IMR-90 (cell line): Measurements from ENCODE around the gene RCBTB2. TPM values are rescaled to one million over a fixed set of nuclear protein-coding genes. Genes with fewer than 3 reads are reported as not detected.

ENCODE experiments used
- ATAC-seq: fragments of 200-7000 bp; cut with Tn5 transposase; 2 replicates; pipeline ENCODE4 v1.9.1; 2020; ENCODE audit warnings: low read depth, mild to moderate bottlenecking, moderate library complexity
- BruUV-seq: library from RNA; stranded (reverse); fragments of 400-500 nt; replicated peaks from 2 replicates; lab custom pipeline; 2021; lab: Mats Ljungman, UMichigan
- CTCF ChIA-PET: fragments of 300-600 bp; formaldehyde crosslinking; extraction: SDS; loops from one replicate; lab custom pipeline; 2021; ENCODE audit warnings: antibody characterized with exemption; lab: Yijun Ruan, JAX
- POLR2A ChIA-PET: fragments of 300-600 bp; sonication (Branson Sonifier 250); formaldehyde crosslinking; loops from one replicate; lab custom pipeline; 2022; ENCODE audit warnings: antibody characterized with exemption; ENCODE audit not compliant: unreplicated experiment; lab: Charles Lee
- DNase-seq: peaks from one replicate; pipeline ENCODE4 v3.0.0; 2013
- H2AFZ ChIP-seq: replicated peaks from 2 replicates; pipeline ENCODE3; 2013; ENCODE audit warnings: low read length, mild to moderate bottlenecking; ENCODE audit not compliant: poor library complexity
- H2AK5ac ChIP-seq: 2 replicates; pipeline ENCODE4 v1.6.1; 2013; ENCODE audit warnings: low read depth, low read length, inconsistent platforms
- H2AK9ac ChIP-seq: replicated peaks from 2 replicates; pipeline ENCODE3; 2013; ENCODE audit warnings: mild to moderate bottlenecking, low read depth, low read length, moderate library complexity; ENCODE audit not compliant: poor library complexity
- H2BK120ac ChIP-seq: 2 replicates; pipeline ENCODE4 v1.6.1; 2013; ENCODE audit warnings: low read depth, low read length, inconsistent platforms
- H2BK15ac ChIP-seq: 3 replicates; pipeline ENCODE4 v1.6.1; 2013; ENCODE audit warnings: low read depth, low read length, inconsistent platforms
- H2BK20ac ChIP-seq: 2 replicates; pipeline ENCODE4 v1.6.1; 2013; ENCODE audit warnings: low read depth, mild to moderate bottlenecking, inconsistent platforms, low read length, moderate library complexity
- H2BK5ac ChIP-seq: 2 replicates; pipeline ENCODE4 v1.6.1; 2013; ENCODE audit warnings: mild to moderate bottlenecking, low read depth, low read length, inconsistent platforms; ENCODE audit not compliant: poor library complexity, severe bottlenecking
- H3K14ac ChIP-seq: replicated peaks from 2 replicates; pipeline ENCODE4 v1.6.1; 2013; ENCODE audit warnings: low read depth, low read length, inconsistent platforms
- H3K18ac ChIP-seq: 2 replicates; pipeline ENCODE4 v1.6.1; 2013; ENCODE audit warnings: low read depth, low read length, control low read depth
- H3K23ac ChIP-seq: 2 replicates; pipeline ENCODE4 v1.6.1; 2013; ENCODE audit warnings: low read depth, low read length, inconsistent platforms
- H3K27ac ChIP-seq: 2 replicates; pipeline ENCODE4 v1.5.1; 2013; ENCODE audit warnings: mild to moderate bottlenecking, control low read depth, low read length; ENCODE audit not compliant: insufficient read depth
- H3K27me3 ChIP-seq: 2 replicates; pipeline ENCODE4 v1.6.1; 2013; ENCODE audit warnings: low read length; ENCODE audit not compliant: control insufficient read depth, insufficient read depth
- H3K36me3 ChIP-seq: 2 replicates; pipeline ENCODE4 v1.6.1; 2013; ENCODE audit warnings: low read length, mixed read lengths; ENCODE audit not compliant: control insufficient read depth, insufficient read depth
- H3K4ac ChIP-seq: 2 replicates; pipeline ENCODE4 v1.6.1; 2013; ENCODE audit warnings: low read depth, low read length, inconsistent platforms
- H3K4me1 ChIP-seq: 2 replicates; pipeline ENCODE4 v1.6.1; 2013; ENCODE audit warnings: low read length, mixed read lengths; ENCODE audit not compliant: control insufficient read depth, insufficient read depth
- H3K4me2 ChIP-seq: 2 replicates; pipeline ENCODE4 v1.6.1; 2013; ENCODE audit warnings: low read depth, mild to moderate bottlenecking, control low read depth, low read length, moderate library complexity
- H3K4me3 ChIP-seq: 2 replicates; pipeline ENCODE4 v1.5.1; 2013; ENCODE audit warnings: low read depth, mild to moderate bottlenecking, control low read depth, low read length, moderate library complexity; ENCODE audit not compliant: insufficient read depth
- H3K56ac ChIP-seq: 2 replicates; pipeline ENCODE4 v1.6.1; 2013; ENCODE audit warnings: low read length, inconsistent platforms; ENCODE audit not compliant: insufficient read depth; ENCODE audit errors: extremely low read depth
- H3K79me1 ChIP-seq, 2 experiments: 2 replicates each; pipeline ENCODE4 v1.6.1; 2013; ENCODE audit warnings: low read length in 2 of 2, inconsistent platforms in 1 of 2, low read depth in 1 of 2
- H3K9ac ChIP-seq: 2 replicates; pipeline ENCODE4 v1.6.1; 2013; ENCODE audit warnings: low read depth, low read length, control low read depth
- H3K9me1 ChIP-seq: 2 replicates; pipeline ENCODE4 v1.6.1; 2013; ENCODE audit warnings: low read length, inconsistent platforms; ENCODE audit not compliant: insufficient read depth
- H3K9me3 ChIP-seq: 2 replicates; pipeline ENCODE4 v1.6.1; 2013; ENCODE audit warnings: low read length; ENCODE audit not compliant: control insufficient read depth, insufficient read depth
- H4K20me1 ChIP-seq: 2 replicates; pipeline ENCODE4 v1.6.1; 2013; ENCODE audit warnings: low read length, inconsistent platforms; ENCODE audit not compliant: insufficient read depth
- H4K5ac ChIP-seq: 2 replicates; pipeline ENCODE4 v1.6.1; 2013; ENCODE audit warnings: mild to moderate bottlenecking, low read depth, low read length, control low read depth
- H4K8ac ChIP-seq, 2 experiments: 2 replicates each; pipeline ENCODE4 v1.6.1; 2013; ENCODE audit warnings: low read depth in 2 of 2, low read length in 2 of 2, control low read depth in 1 of 2, inconsistent platforms in 1 of 2
- H4K91ac ChIP-seq: 2 replicates; pipeline ENCODE4 v1.6.1; 2013; ENCODE audit warnings: low read depth, low read length, inconsistent platforms; ENCODE audit not compliant: insufficient read depth
- BHLHE40 ChIP-seq: fragments of 150-350 bp; IDR thresholded peaks from 2 replicates; pipeline ENCODE4 v1.6.1; 2016; ENCODE audit warnings: mild to moderate bottlenecking, low read depth, low read length
- CEBPB ChIP-seq: IDR thresholded peaks from 2 replicates; pipeline ENCODE4 v1.6.1; 2012; ENCODE audit warnings: low read depth, low read length, improper control_type of control experiment
- CHD1 ChIP-seq: IDR thresholded peaks from 2 replicates; pipeline ENCODE4 v1.6.1; 2012; ENCODE audit warnings: low read depth, low read length, improper control_type of control experiment
- CTCF ChIP-seq: conservative IDR thresholded peaks from 2 replicates; pipeline ENCODE4 v1.5.1; 2012; ENCODE audit warnings: mild to moderate bottlenecking, low read depth, low read length, improper control_type of control experiment
- MXI1 ChIP-seq: IDR thresholded peaks from 2 replicates; pipeline ENCODE4 v1.6.1; 2012; ENCODE audit warnings: low read depth, mild to moderate bottlenecking, low read length, moderate library complexity, borderline replicate concordance
- RAD21 ChIP-seq: IDR thresholded peaks from 2 replicates; pipeline ENCODE4 v1.6.1; 2012; ENCODE audit warnings: low read length, improper control_type of control experiment
- RCOR1 ChIP-seq: IDR thresholded peaks from 2 replicates; pipeline ENCODE4 v1.6.1; 2012; ENCODE audit warnings: mild to moderate bottlenecking, low read length, improper control_type of control experiment; ENCODE audit not compliant: insufficient replicate concordance
- RFX5 ChIP-seq: IDR thresholded peaks from 2 replicates; pipeline ENCODE4 v1.8.0; 2012; ENCODE audit warnings: low read depth, mild to moderate bottlenecking, low read length, moderate library complexity
- SMC3 ChIP-seq: fragments of 150-350 bp; IDR thresholded peaks from 2 replicates; pipeline ENCODE4 v1.6.1; 2016; ENCODE audit warnings: low read depth, mild to moderate bottlenecking, antibody characterized with exemption, low read length, moderate library complexity
- USF2 ChIP-seq: fragments of 150-350 bp; IDR thresholded peaks from 2 replicates; pipeline ENCODE4 v1.6.1; 2017; ENCODE audit warnings: mild to moderate bottlenecking, antibody characterized with exemption, low read length, low read depth
- WGBS, 2 experiments: methylation state at CpG; one replicate each; pipeline versions ENCODE4 v1.1.5 to v1.1.7; 2013; ENCODE audit warnings: missing lambda C conversion rate in 2 of 2; ENCODE audit not compliant: insufficient read length in 1 of 2; ENCODE audit errors: extremely low coverage in 2 of 2; 5-methylcytosine and 5-hydroxymethylcytosine counted together
- dilution Hi-C: fragments of 300-500 bp; cut with HindIII; formaldehyde crosslinking; loops from one replicate; pipeline ENCODE4 v1.14.3; 2018; ENCODE audit warnings: low sequenced_read_pairs; ENCODE audit not compliant: unreplicated experiment
- in situ Hi-C: fragments of 300-500 bp; cut with MboI; formaldehyde crosslinking; loops from 3 replicates; pipeline ENCODE4 v1.14.3; 2019; ENCODE audit warnings: low sequenced_read_pairs, inconsistent platforms, mixed read lengths
- intact Hi-C: fragments of 100-400 bp; cut with micrococcal nuclease; formaldehyde crosslinking; loops from 2 replicates; pipeline ENCODE4 v1.10.0; 2022
- polyA plus RNA-seq, 3 experiments: library from polyadenylated mRNA; depleted of rRNA; stranded (reverse); fragments of >200 nt; gene quantifications; 2 replicates each; pipeline ENCODE4 v1.2.3, GENCODE V29; 2012; ENCODE audit warnings: low replicate concordance in 1 of 3
- total RNA-seq: library from RNA; depleted of rRNA; stranded (reverse); fragments of >200 nt; gene quantifications from 2 replicates; pipeline ENCODE4 v1.2.3, GENCODE V29; 2012

Gene RCBTB2
- total and polyA plus RNA-seq, 2 of the 4 experiments (the other 2 are of a cell fraction), result 4.0 to 5.2 TPM

- no peak for ATAC-seq
- Histone ChIP-seq H3K36me3 (no peaks in the 10 kb centered on the region), H4K5ac (no peak overlapping the region), H3K23ac (no peak overlapping the region), H2AK9ac (no peak overlapping the region), H2AK5ac (no peak overlapping the region), H2AFZ (no peak overlapping the region), H3K79me1 (no peaks in the 10 kb centered on the region), H3K4ac (no peak overlapping the region), H2BK120ac (no peak overlapping the region), H2BK5ac (no peak overlapping the region), H3K9me3 (no peaks in the 10 kb centered on the region), H4K20me1 (no peaks in the 10 kb centered on the region), H3K9me1 (0 out of 2 replicates have a peak, but pooled peaks cover 2% of the 10 kb centered on the region), H3K56ac (no peak overlapping the region), H3K27ac (no peak overlapping the region), H4K8ac (no peak overlapping the region), H3K4me2 (no peak overlapping the region), H3K4me1 (peaks cover 4% of the 10 kb centered on the region), H3K9ac (no peak overlapping the region), H3K4me3 (no peak overlapping the region), H3K27me3 (no peaks in the 10 kb centered on the region), H4K91ac (no peak overlapping the region), H3K18ac (no peak overlapping the region), H3K14ac (no peak overlapping the region), H2BK20ac (no peak overlapping the region), H2BK15ac (no peak overlapping the region)
- TF ChIP-seq USF2, result no peak
- TF ChIP-seq CTCF, result no peak
- no peak for TF ChIP-seq MXI1
- TF ChIP-seq SMC3, result no peak
- no peak for TF ChIP-seq RFX5
- TF ChIP-seq CEBPB, result no peak
- TF ChIP-seq RAD21, result no peak
- TF ChIP-seq CHD1, result no peak
- TF ChIP-seq RCOR1, result no peak
- TF ChIP-seq BHLHE40, result no peak
- CTCF ChIA-PET, result no interaction called here
- DNase-seq, result no peak
- 80% methylated on average over 1 of the region's 5 CpGs; no CpG with 5 or more reads in 1 of the 2 experiments for WGBS, 2 experiments
- in situ Hi-C loops, result loop anchor here (10.0 kb wide), 1 partner anchor 239 kb away; no protein-coding TSS in a partner anchor
- BruUV-seq, result no TSS peak
- dilution Hi-C loops, result no loop called here
- intact Hi-C loops, result no loop called here
- POLR2A ChIA-PET, result no interaction called here
Observed at GRCh38 chr13:48574041-48574796, 41.3 kb upstream of the RCBTB2 start.
